GM12891 (cell line): ENCODE measurements around the gene NACC2.

Experiments used
- DNase-seq: peaks from one replicate; pipeline ENCODE4 v3.0.0; 2011; ENCODE audit warnings: low spot score; ENCODE audit not compliant: insufficient read length
- FAIRE-seq: peaks from 2 replicates; lab custom pipeline; 2011; peaks lifted over from hg19 to GRCh38; lab: Jason Lieb, UNC
- PAX5 ChIP-seq: IDR thresholded peaks from 2 replicates; pipeline ENCODE4 v1.6.1; 2011; ENCODE audit warnings: low read length, moderate library complexity, mild to moderate bottlenecking; ENCODE audit not compliant: insufficient read depth, severe bottlenecking
- POLR2A ChIP-seq: IDR thresholded peaks from 2 replicates; pipeline ENCODE4 v1.6.1; 2011; ENCODE audit warnings: low read depth, low read length, control low read depth
- POLR2AphosphoS5 ChIP-seq: IDR thresholded peaks from 2 replicates; pipeline ENCODE4 v1.6.1; 2011; ENCODE audit warnings: low read depth, low read length, control low read depth
- POU2F2 ChIP-seq: IDR thresholded peaks from 2 replicates; pipeline ENCODE4 v1.6.1; 2011; ENCODE audit warnings: low read depth, mild to moderate bottlenecking, control low read depth, low read length, moderate library complexity
- SPI1 ChIP-seq: IDR thresholded peaks from 2 replicates; pipeline ENCODE4 v1.6.1; 2011; ENCODE audit warnings: low read depth, low read length, control low read depth
- TAF1 ChIP-seq: IDR thresholded peaks from 2 replicates; pipeline ENCODE4 v1.6.1; 2011; ENCODE audit warnings: low read depth, low read length, control low read depth

Gene NACC2

GRCh38 chr9:136023410-136024225, 71.5 kb downstream of the NACC2 start:
- DNase-seq (no peak), FAIRE-seq (no peak)
- TF ChIP-seq SPI1 (no peak), POU2F2 (no peak), POLR2AphosphoS5 (no peak)

DNA sequence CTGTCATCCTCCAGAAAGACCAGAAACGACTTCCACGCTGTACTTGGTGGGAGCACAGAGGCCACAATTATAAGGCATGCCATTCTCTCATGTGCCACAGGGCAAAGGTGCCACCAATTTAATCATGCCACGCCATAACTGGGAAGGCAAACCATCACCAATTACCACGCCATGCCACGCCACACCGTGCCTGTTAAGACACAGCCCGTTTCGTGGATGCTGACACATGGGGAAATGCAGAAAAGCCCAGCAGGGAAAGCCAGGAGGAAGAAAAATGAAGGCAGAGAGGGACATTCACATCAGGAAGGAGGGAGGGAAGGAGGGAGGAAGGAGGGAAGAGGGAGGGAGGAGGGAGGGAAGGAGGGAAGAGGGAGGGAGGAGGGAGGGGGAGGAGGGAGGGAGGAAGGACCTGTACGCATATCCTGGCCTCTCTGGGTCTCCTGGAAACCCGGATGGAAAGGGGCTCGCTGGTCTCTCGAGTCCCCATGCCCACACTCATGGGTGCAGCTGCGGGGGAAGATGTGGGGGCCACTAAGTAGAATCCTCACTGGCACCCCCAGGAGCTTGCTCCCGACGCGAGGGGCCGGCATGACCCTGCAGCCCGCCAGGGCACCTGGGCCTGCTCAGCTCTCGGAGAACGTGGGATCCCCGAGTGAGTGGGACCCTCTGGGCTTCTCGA, 72.2 kb downstream of the NACC2 start:
- FAIRE-seq, result no peak
- no peak for DNase-seq
- TF ChIP-seq TAF1, result no peak
- TF ChIP-seq POLR2AphosphoS5, result no peak
- TF ChIP-seq PAX5, result no peak
- TF ChIP-seq SPI1, result no peak
- TF ChIP-seq POU2F2, result no peak
- TF ChIP-seq POLR2A, result no peak

GRCh38 chr9:136021872-136022681, 73.0 kb downstream of the NACC2 start:
- DNase-seq (no peak), FAIRE-seq (no peak)
- TF ChIP-seq POU2F2 (no peak), POLR2AphosphoS5 (no peak), POLR2A (no peak), SPI1 (no peak)

DNA sequence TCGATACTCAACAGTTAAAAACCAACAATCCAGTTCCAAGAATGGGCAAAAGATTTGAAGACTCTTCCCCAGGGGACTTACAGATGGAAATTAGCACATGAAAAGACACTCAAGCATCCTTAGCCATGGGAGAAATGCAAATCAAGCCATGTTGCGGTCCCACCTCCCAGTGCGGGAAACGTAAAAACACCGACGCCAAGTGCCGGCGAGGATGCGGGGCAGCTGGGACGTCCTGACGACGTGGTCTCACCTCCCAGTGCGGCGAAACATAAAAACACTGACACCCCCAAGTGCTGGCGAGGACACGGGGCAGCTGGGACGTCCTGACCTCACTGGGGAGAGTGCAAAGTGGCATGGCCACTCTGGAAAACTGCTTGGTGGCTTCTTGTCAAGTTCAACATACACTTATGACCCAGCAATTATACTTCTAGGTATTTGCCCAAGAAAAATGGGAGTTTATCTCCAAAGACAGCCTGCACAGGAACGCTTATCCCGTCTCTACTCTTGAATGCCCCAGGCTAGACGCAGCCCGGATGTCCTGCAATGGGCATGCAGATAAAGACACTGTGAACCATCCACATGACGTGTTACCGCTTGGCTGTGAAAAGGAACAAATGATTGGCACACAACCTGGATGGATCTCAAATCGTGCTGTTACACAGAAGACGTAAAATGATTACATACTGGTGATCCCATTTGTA, 73.8 kb downstream of the NACC2 start:
- TF ChIP-seq POLR2AphosphoS5, result no peak
- no peak for TF ChIP-seq POU2F2
- TF ChIP-seq PAX5, result no peak
- TF ChIP-seq TAF1, result no peak
- DNase-seq (no peak), FAIRE-seq (no peak)

GRCh38 chr9:136020671-136021070, 74.4 kb downstream of the NACC2 start:
- FAIRE-seq (no peak), DNase-seq (no peak)
- TF ChIP-seq POLR2AphosphoS5 (no peak), POU2F2 (no peak), SPI1 (no peak), PAX5 (no peak), POLR2A (no peak), TAF1 (no peak)

DNA sequence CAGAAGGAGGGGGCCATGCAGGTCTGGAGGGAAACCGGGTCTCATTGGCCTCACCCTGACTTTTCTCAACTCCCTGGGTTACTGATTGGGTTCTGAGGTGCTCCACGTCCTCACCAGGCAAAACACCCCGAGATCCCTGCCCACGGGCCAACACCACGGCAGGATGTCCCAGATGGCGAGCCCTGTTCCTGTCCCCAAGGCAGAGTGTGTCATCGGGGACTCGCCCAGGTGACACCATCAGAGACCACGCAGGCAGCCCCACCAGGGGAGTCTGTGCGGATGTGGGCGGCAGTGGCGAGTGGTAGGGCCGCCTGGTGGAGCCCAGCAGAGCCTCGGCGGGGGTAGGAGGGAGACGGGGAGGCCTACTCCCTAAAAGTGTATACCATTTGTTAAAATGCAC, 74.9 kb downstream of the NACC2 start:
- TF ChIP-seq TAF1 (no peak), SPI1 (no peak), PAX5 (no peak), POLR2A (no peak), POLR2AphosphoS5 (no peak), POU2F2 (no peak)
- DNase-seq (no peak), FAIRE-seq (no peak)

DNA sequence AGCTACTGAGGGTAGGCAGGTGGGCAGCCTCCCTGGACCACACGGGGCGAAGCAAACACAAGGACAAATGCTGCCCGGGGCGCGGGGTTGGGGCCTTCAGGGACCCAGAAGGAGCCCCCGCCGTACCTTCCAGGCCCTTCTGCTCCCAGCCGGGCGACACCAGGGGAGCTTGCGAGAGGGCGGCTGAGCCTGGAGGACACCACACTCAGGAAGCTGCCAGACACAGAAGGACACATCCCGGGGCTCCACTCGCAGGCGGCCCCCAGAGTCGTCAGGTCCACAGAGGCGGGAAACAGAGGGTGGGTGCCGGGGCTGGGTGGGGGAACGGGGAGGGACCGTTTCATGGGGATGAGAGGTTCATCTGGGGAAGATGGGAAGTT, 75.4 kb downstream of the NACC2 start:
- FAIRE-seq (no peak), DNase-seq (no peak)
- TF ChIP-seq PAX5, result no peak
- no peak for TF ChIP-seq SPI1
- TF ChIP-seq POU2F2, result no peak
- TF ChIP-seq TAF1, result no peak
- no peak for TF ChIP-seq POLR2A
- TF ChIP-seq POLR2AphosphoS5, result no peak

DNA sequence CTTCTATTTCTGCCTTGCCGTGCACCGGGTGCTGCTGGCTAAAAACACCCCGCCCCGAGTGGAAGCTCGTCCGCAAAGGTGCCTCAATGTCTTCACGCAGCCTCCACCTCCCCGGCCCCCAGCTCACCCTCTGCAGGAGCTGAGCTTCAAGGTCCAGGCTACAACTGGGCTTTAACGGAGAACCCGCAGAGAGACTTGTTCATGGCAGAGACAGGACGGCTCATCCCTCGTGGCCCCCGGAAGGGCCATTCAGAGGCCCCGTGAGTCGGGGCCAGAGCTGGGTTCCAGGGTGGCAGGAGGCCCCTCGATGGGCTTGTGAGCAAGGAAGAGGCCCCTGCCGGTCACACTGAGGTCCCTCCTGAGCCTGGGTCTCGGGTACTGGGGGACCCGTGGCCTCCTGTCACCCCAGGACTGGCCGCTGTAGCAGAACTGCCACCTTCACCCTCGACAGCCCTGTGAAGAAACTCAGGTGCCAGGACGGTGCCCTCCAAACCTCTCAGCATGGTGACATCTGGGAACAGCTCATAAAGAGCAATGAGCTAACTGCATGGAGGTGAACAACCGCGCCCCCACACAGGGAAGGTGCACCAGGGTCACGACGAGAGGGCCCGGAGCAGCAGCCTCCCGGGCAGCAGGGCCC, 75.9 kb downstream of the NACC2 start:
- FAIRE-seq, result no peak

DNA sequence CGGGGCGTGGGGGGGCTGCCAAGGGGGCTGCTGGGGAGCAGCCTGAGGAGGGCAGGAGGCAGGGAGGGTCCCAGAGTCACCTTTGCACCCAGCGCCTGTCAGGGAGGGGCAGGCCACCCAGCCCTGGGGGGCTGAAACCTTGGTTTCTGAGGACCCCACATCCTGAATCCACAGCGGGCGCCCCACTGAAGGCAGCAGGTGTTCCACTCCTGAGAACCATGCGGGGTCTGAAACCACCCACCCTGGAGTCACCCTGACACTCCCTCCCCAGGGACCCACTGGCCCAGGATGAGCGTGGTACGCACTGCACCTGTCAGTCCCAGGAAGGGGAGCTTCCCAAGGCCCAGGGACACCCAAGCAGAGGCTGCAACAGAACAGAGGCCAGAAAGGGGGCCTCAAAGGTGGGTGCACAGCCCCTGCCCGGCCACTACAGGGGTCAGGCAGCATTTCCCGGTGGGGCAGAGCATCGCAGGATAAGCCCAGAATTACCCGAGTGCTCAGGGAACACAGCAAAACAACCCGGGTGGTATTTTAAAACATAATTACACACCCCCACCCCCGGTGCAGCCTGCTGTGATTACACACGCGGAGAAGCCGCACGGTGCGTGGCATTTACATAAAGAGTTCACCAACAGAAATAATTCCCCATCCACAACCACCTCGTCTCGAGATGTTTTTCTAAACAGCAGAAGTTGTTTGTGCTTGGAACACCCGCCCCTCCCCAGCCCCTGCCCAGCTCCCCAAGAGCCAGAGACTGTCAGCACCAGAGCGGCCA, 76.6 kb downstream of the NACC2 start:
- no peak for TF ChIP-seq SPI1
- TF ChIP-seq POLR2A, result no peak
- TF ChIP-seq POU2F2, result no peak
- no peak for TF ChIP-seq POLR2AphosphoS5
- DNase-seq, result no peak
- no peak for FAIRE-seq

More for the DNA sequence above, 75.9 kb downstream of the NACC2 start:
- TF ChIP-seq POLR2AphosphoS5, result no peak
- no peak for TF ChIP-seq POLR2A
- no peak for TF ChIP-seq SPI1
- no peak for TF ChIP-seq POU2F2
- TF ChIP-seq TAF1, result no peak
- no peak for TF ChIP-seq PAX5
- no peak for DNase-seq
